RKO (cell line): Measurements from ENCODE around the gene NKIRAS1.
A peak's percentile ranks its signal among the peaks of the same experiment; 100 is the strongest.
"Not testable (repeated sequence)": the region's sequence is repeated elsewhere in the genome, so short reads cannot be mapped to it uniquely, and the experiment has no call there.

Source experiments
- DNase-seq: peaks from one replicate; pipeline ENCODE4 v3.0.0-alpha.2; 2016; ENCODE audit warnings: low spot score

Gene NKIRAS1

DNA sequence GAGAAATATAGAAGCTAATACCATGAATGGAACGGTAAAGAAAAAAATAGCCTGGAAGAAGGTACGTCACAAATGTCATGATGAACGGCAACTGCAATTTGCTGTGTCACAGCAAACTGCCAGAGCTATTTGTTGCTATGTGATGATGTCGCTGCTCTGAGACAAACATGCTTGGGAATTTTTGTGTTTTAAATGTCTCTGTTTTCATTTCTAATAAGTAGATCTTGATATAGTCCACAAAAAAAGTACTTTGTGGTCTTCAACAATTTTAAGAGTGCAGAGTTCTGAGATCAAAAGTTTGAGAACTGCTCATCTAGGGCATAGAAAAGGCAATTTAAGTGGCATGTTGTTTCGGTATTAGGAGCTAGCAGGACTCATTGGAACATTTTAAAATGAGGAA lies 24.0 kb upstream of the NKIRAS1 start:
- DNase-seq: no peak

DNA sequence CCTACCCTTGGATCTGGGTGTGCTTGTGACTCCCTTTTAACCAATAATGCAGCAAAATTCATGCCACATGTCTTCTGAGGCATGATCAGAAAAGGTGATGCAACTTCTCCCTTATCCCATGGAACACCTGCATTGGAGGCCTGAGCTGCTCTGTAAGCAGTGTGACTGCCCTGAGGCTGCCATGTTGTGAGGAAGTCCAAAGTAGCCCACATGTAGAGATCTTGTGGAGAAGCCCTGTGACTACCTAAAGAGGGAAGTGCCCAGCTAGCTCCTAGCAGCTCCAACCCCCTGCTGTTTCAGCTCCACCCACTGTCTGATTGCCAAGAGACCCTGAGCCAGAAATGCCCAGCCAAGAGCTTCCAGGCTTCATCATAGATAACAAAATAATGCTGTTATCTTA lies 21.9 kb upstream of the NKIRAS1 start:
- DNase-seq: no peak

DNA sequence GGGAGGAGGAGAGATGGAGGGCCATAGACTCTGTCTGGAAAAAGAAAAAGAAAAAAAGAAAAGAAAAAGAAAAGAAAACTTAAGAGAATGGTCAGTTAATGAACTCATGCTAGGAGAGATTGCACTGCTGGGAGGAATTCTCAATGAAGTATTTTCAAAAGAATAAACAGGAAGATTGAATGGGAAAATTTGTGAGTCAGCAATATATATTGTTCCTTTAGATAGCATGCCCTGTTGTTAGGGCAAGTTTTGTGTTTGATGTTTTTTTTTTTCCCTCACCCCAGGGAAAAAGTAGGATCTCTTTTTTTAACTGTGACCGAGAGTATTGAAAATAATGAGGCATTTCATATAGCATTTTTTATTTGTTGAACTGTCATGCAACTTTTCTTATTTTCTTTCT lies 20.5 kb upstream of the NKIRAS1 start:
- DNase-seq: no peak

DNA sequence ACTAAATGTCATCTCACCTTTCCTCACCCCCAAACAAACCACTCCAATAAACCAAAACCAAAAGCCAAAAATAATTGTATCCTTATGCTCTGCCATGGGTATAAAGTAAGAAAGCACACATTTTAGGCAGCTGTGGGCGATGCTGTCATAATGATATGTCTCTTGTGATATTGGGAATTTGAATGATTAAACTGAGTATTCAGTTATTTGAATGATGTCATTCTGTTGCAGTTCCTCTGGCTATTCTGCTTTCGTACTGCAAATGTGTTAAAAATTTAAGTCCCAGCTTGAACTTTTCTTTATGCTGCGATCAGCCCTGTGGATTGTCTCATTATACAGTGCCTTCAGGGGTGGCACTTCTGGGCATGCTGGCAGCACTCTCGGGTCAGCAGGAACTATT lies 17.5 kb upstream of the NKIRAS1 start:
- DNase-seq: no peak

DNA sequence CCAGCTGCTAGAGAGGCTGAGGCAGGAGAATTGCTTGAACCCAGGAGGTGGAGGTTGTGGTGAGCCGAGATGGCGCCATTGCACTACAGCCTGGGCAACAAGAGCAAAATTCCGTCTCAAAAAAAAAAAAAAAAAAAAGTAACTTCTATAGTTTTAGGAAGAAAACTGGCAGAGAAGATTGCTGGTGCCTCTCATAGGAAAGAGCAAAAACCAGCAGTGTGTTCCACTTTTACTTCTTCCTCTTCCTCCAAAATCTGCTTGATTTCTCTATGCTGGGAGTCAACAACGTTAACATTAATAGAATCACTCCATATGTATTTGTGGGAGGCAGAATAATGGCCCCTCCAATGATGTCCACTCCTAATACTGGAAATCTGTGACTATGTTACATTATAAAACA lies 15.8 kb upstream of the NKIRAS1 start:
- DNase-seq: no peak

DNA sequence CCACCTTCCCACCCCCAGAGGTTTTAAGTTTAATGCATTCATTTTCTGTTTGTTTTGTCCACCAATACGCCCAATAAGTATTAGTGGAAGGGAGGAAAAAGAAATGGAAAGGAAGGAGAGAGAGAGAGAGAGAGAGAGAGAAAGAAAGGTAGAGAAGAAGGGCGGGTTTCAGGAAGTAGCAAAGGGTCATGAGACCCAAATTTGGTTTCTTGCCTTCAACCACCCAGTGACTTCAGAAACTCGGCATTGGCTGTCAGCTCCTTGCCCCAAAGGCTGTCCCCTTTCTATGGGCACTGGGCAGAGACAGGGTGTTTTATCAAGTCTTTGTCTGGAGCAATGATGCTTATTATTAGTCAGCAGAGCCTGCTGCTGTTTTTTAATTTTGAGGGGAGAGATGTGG lies 14.8 kb upstream of the NKIRAS1 start:
- no peak for DNase-seq

DNA sequence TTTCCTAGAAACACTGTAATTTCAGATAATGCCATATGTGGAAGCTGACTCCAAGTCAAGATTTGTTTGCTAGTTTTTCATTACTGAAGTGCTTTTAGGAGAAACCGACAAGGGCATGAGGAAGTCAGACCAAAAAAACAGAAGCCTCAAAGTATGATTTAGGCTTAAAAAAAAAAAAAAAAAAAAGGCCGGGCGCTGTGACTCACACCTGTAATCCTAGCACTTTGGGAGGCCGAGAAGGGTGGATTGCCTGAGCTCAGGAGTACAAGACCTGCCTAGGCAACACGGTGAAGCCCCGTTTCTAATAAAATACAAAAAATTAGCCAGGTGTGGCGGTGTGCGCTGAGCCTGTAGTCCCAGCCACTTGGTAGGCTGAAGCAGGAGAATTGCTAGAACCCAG lies 11.7 kb upstream of the NKIRAS1 start:
- DNase-seq: no peak

DNA sequence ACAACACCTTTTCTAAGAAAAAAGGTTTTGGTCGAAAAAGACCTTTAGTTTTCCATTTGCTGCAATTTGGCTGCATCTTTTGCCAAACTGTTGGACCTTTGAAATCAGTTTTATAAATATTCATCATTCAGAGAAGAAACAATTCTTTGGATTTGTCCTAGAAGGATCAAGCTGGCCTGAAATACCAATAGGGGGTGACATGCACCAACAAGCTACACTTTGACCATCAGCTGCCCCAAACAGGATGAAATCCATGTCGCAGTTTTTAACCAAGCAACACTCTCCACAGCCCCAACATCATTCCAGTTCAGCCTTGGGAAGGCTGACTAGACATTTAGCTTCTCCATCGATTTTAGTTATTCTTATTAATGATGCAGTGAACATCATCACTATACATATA lies 9.9 kb upstream of the NKIRAS1 start:
- no peak for DNase-seq

- DNase-seq: no peak
These were observed 9.5 kb upstream of the NKIRAS1 start for GRCh38 chr3:23926246-23926645.

GRCh38 chr3:23923786-23924185 lies 7.0 kb upstream of the NKIRAS1 start:
- DNase-seq: no peak

DNA sequence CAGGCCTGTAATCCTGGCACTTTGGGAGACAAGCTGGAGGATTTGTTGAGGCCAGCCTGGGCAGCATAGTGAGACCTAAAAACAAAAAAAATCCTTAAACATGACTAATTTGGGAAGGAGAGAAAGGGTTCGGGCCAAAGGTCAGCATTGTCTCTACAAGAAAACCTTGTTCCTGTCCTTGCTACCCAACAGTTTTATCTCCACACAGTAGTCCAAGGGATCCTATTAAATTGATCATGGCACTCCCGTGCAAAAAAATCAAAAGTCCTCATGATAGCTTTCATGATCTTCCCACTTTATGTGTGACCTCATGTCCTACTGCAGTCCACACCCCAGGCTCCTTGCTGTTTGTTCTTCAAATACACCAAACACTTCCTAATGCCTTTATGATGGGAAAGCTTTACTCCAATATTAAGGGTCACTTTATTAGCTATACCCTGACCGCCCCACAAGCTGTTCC lies 4.3 kb upstream of the NKIRAS1 start:
- DNase-seq: no peak

DNA sequence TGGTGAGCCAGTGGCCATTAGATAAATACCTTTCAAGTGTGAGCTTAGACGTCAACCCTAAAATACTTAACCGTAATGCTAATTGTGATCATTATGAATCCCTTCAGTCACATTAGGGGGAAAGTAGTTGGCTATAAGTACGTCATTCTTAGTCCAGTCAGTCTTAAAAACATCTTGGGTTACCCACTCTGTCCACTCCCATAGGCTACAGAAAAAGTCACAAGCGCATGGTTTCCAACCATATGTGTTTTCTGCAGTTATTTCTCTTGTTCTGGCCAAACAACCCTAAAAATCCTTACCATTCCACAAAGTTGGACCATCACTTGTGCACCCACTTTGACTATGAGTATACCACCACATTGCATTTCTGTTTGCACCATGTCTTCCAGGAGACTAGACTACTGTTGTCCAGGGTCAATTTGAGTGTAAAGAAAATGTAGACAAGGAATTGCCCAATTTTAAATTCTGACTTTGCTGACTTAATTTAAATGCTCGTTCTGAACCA lies 3.4 kb upstream of the NKIRAS1 start:
- no peak for DNase-seq

GRCh38 chr3:23919628-23920027 lies 2.8 kb upstream of the NKIRAS1 start:
- no peak for DNase-seq

DNA sequence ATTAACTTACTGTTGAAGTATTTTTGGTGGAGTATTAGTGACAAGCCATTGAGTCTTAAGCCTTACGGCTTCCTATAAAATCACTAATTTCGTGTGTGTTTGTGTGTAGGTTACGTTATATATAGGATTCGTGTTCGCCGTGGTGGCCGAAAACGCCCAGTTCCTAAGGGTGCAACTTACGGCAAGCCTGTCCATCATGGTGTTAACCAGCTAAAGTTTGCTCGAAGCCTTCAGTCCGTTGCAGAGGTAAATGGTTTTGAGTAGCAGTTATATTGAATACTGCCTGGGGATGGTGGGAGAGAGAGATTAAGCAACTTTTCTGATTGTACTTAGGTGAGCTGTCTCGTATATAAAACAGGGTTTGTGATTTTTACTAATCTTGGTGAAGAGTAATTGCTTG lies 1.5 kb upstream of the NKIRAS1 start:
- not testable (repeated sequence) for DNase-seq

- peak; percentile 71 for DNase-seq
These were observed 1.0 kb upstream of the NKIRAS1 start for GRCh38 chr3:23917679-23918303.

- no peak for DNase-seq
These were observed 471 bp downstream of the NKIRAS1 start for GRCh38 chr3:23916152-23916885.

DNA sequence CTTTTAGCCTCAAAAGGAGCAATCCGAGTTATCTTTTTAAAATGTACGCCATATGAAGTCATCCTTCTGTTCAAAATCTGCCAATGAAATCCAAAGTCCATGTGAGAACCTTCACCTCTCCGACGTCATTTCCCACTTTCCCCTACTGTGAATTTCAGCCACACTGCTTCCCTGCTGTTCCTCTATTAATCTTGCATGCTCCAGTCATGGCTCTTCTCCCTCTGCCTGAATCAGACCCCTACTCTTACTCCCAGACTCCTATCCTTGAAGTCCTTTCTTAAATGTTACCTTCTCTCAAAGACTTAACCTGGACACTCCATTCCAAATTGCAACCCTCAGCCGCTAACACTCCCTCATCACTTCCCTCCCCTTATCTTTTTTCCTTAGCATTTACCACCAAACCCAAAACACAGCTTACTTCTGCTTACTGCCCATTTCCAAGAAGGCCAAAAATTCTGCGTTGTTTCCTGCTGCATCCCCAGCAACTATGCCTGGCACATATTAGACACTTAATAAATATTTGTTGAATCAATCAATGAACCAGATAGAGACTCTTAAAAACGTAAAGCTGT lies 1.2 kb downstream of the NKIRAS1 start:
- DNase-seq: peak; percentile 64

DNA sequence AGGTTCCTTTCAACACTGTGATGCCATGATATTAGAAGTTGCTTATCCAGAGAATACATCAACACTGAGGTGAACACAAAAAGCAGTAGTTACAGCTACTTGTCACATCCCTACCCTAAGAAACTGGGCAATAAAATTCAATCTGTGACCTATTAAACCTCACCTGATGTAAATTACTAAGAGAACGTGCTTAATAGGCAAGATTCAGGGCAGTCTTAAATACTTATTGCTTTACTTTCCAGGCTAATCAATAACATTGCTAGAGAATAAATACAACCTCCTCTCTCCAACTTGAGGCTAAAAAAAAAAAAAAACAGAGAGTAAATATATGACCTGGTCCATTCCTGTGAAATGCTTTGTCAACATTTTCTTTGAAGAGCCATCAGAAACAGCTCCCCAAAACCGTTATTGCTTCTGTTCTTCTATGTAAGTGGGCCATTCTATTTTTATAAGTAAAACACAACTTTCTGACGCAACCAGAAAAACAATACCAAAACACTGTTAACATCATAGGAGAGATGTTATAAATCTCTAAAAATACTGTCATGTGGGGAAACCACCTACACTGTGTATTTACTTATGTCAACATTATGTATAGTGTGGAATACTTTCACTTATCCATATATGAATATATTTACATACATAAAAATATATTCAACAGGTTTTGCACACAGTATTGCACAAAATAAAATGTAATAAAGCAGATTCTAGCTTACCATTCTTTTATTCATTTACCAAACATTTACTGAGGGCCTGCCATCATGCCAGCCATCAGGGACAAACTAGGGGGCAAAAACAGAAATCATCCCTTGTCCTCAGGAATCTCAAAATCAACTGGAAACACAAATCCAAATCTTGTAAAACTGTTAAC lies 2.7 kb downstream of the NKIRAS1 start:
- DNase-seq: no peak

- no peak for DNase-seq
These were observed 3.6 kb downstream of the NKIRAS1 start for GRCh38 chr3:23913182-23913581.

GRCh38 chr3:23912335-23912734 lies 4.5 kb downstream of the NKIRAS1 start:
- DNase-seq: not testable (repeated sequence)

DNA sequence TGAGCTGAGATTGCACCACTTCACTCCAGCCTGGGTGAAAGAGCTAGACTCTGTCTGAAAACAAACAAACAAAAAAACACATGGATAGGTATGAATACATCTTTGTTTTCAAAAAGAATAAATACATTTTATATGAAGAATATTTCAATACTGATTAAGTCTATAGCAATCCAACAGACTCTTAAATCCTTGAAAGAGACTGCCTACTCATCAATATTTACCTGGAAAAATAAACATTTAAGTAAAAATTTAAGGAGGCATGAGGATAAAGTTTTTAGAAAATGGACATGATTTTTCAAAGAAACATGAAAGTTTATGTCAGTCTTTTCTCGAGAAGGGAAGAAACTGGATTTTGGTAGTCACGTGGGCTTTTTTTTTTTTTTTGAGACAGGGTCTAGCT lies 5.4 kb downstream of the NKIRAS1 start:
- DNase-seq: no peak

DNA sequence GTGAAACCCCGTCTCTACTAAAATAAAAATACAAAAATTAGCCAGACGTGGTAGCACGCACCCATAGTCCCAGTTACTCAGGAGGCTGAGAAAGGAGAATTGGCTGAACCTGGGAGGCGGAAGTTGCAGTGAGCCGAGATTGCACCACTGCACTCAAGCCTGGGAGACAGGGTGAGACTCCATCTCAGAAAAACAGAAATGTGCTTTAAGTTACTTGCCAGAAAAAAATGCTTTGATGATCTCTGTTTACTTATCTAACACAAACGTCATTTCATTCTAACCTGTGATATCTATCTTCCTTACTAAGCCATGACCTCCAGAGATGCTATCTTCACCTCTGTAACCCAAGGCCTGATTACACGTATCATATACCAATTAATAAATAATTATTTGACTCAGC lies 7.4 kb downstream of the NKIRAS1 start:
- DNase-seq: no peak
